Transverse colon (tissue), 4 donors: Measurements from ENCODE around the gene TMEM200C. TPM values are rescaled to one million over a fixed set of nuclear protein-coding genes. Genes with fewer than 3 reads are reported as not detected.

Source experiments
- DNase-seq: peaks from one replicate; pipeline ENCODE4 v3.0.0-alpha.2; 2019
- H3K27ac ChIP-seq, 4 donors: fragments of 200-600 bp; sonication (generic); 2 replicates each; pipeline ENCODE4 v1.5.1; 2016 to 2018; ENCODE audit warnings: inconsistent platforms in 4 of 4
- H3K27me3 ChIP-seq: fragments of 200-600 bp; sonication (generic); 2 replicates; pipeline ENCODE4 v1.5.1; 2017; ENCODE audit warnings: inconsistent platforms
- H3K36me3 ChIP-seq, 4 donors: fragments of 200-600 bp; sonication (generic); 2 replicates each; pipeline ENCODE4 v1.5.1; 2017 to 2019; ENCODE audit warnings: inconsistent platforms in 4 of 4
- H3K4me1 ChIP-seq, 4 donors: fragments of 200-600 bp; sonication (generic); 2 replicates each; pipeline ENCODE4 v1.5.1; 2017 to 2020; ENCODE audit warnings: inconsistent platforms in 4 of 4
- H3K4me3 ChIP-seq, 4 donors: fragments of 200-600 bp; sonication (generic); 1 replicate in 1 of 4; 2 replicates in 3 of 4; pipeline versions ENCODE4 v1.5.1 to v1.6.1; 2017 to 2019; ENCODE audit warnings: inconsistent platforms in 4 of 4
- H3K9me3 ChIP-seq, 2 donors: fragments of 200-600 bp; sonication (generic); 2 replicates each; pipeline ENCODE4 v1.5.1; 2017 to 2019; ENCODE audit warnings: inconsistent platforms in 2 of 2
- EP300 ChIP-seq: sonication (generic); formaldehyde crosslinking; IDR thresholded peaks from one replicate; pipeline ENCODE4 v1.6.1; 2017; ENCODE audit warnings: antibody characterized with exemption, low read depth
- POLR2A ChIP-seq: fragments of 450-650 bp; IDR thresholded peaks from one replicate; pipeline ENCODE4 v1.6.1; 2016; ENCODE audit warnings: antibody characterized with exemption, mild to moderate bottlenecking, moderate library complexity
- POLR2AphosphoS5 ChIP-seq, 3 donors: sonication (generic); formaldehyde crosslinking; IDR thresholded peaks; one replicate each; pipeline ENCODE4 v1.6.1; 2016; ENCODE audit warnings: antibody characterized with exemption in 3 of 3
- WGBS, 2 donors: methylation state at CpG; one replicate each; pipeline ENCODE4 v1.1.5; 2018; ENCODE audit warnings: low coverage in 1 of 2; 5-methylcytosine and 5-hydroxymethylcytosine counted together
- in situ Hi-C, 4 donors: fragments of 200-750 bp; cut with MboI; loops; one replicate each; pipeline versions ENCODE4 v1.15.0 to v1.15.1; 2017; ENCODE audit warnings: low sequenced_read_pairs in 3 of 4, low pct_ligation_motif_present in 1 of 4, low pct_unique_long_range_greater_than_20kb in 1 of 4
- intact Hi-C: fragments of 100-400 bp; cut with DNase I; formaldehyde crosslinking; loops from one replicate; pipeline ENCODE4 v1.15.1; 2023; ENCODE audit warnings: low total_unique reads
- total RNA-seq, 4 donors: library from RNA; depleted of rRNA; stranded (reverse); fragments of >200 nt; gene quantifications; one replicate each; pipeline ENCODE4 v1.1.0, GENCODE V29; 2016
- TF ChIP-seq, protein P1 (sequence below), 5 experiments: fragments of 200-600 bp in 3 of 5; fragments of 450-650 bp in 2 of 5; sonication (generic) in 3 of 5; IDR thresholded peaks; 1 replicate in 2 of 5; 2 replicates in 3 of 5; pipeline ENCODE4 v1.5.1; 2016 to 2017; ENCODE audit warnings: antibody characterized with exemption in 5 of 5, inconsistent platforms in 3 of 5, mild to moderate bottlenecking in 2 of 5, moderate library complexity in 1 of 5

Gene TMEM200C
- total RNA-seq, result 1 to 10 TPM in 1 of 4 donors, under 1 TPM in 3; 0.14 to 3.7 (median 0.58) TPM

DNA sequence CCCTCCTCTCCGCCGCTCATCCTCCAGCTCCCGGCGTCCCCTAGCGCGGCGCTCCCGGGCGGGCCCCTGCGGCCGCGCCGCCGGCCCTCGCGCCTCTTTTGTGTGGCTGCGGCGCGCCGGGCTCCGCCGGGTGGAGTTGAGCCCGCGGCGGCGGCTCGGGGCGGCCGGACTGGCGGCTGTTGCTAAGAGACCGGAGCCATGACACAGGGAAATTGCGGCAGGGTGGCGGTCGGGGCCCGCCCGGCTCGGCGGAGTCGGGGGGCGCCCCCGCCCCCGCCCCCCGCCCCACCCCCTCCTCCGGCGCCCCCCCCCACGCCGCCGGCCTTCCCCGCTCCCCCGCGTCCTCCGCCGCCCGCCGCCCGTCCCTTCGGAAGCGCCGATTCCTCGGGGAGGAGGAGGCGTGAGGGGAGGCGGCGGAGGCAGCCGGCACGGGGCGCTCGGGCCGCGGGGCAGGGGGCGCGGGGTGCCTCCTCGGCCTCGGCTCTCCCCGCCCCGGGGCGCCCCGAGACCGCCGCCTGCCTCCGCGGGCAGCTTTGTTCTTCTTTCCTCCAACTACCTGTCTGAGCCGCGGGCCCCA, at the start of gene TMEM200C:
TSS of gene TMEM200C (minus strand) at position 224 of the 577 bp plus-strand sequence. CDS start 3,459 bp downstream, outside the sequence.
- TF ChIP-seq POLR2A, result no peak
- no peak for TF ChIP-seq POLR2AphosphoS5 (IDR thresholded peaks at IDR 0.05)
- no peak for TF ChIP-seq EP300
- TF ChIP-seq, protein P1, sequence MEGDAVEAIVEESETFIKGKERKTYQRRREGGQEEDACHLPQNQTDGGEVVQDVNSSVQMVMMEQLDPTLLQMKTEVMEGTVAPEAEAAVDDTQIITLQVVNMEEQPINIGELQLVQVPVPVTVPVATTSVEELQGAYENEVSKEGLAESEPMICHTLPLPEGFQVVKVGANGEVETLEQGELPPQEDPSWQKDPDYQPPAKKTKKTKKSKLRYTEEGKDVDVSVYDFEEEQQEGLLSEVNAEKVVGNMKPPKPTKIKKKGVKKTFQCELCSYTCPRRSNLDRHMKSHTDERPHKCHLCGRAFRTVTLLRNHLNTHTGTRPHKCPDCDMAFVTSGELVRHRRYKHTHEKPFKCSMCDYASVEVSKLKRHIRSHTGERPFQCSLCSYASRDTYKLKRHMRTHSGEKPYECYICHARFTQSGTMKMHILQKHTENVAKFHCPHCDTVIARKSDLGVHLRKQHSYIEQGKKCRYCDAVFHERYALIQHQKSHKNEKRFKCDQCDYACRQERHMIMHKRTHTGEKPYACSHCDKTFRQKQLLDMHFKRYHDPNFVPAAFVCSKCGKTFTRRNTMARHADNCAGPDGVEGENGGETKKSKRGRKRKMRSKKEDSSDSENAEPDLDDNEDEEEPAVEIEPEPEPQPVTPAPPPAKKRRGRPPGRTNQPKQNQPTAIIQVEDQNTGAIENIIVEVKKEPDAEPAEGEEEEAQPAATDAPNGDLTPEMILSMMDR (IDR thresholded peaks at IDR 0.05), result no peak
- intact Hi-C loops (no loop called here), in situ Hi-C loops (loop anchor here (25.0 kb wide), 3 partner anchors 592 to 992 kb away; no protein-coding TSS in a partner anchor)
- H3K36me3 ChIP-seq, result no peaks in the 10 kb centered on the region
- 8% methylated on average over 21 of the region's 83 CpGs; no CpG with 5 or more reads in 1 of the 2 donors for WGBS, 2 donors
- DNase-seq, result no peak
- H3K27ac ChIP-seq, result peak within 1 kb of the TSS; percentile 26 to 61 (median 43)
- peak within 1 kb of the TSS; percentile 26 to 51 (median 31) for H3K4me3 ChIP-seq
- H3K9me3 ChIP-seq, result no peaks in the 10 kb centered on the region
- H3K27me3 ChIP-seq, result peaks cover 96% of the 10 kb centered on the region
- peaks cover 0 to 14% (median 11%) of the 10 kb centered on the region in 4 donors for H3K4me1 ChIP-seq

DNA sequence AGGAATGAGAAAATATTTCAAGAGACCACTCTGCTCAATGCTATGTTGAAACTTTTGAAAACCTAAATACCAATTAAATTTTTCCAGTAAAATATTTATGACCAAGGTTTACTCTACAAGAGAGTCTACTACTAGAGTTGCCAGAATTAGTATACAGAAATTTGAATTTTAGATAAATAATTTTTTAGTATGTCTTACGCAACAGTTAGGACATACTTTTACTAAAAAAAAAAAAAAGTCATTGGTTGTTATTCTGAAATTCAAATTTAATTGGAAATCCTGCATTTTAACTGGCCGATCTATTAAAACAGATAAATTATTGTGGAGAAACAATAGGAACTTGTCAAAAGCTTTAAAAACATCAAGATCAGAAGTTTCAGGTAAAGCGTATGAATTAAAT, 49.1 kb upstream of the TMEM200C start:
- Histone ChIP-seq H3K36me3 (no peaks in the 10 kb centered on the region), H3K9me3 (no peaks in the 10 kb centered on the region), H3K4me1 (no peaks in the 10 kb centered on the region), H3K27ac (no peak overlapping the region), H3K4me3 (no peak overlapping the region), H3K27me3 (no peaks in the 10 kb centered on the region)
- TF ChIP-seq EP300 (no peak), POLR2A (no peak), POLR2AphosphoS5 (IDR thresholded peaks at IDR 0.05) (no peak)
- TF ChIP-seq, protein P1 (IDR thresholded peaks at IDR 0.05), result no peak
- DNase-seq, result no peak
- 91 to 94% methylated on average over 3 of the region's 3 CpGs for WGBS, 2 donors
- intact Hi-C loops, result no loop called here
- in situ Hi-C loops, result no loop called here

DNA sequence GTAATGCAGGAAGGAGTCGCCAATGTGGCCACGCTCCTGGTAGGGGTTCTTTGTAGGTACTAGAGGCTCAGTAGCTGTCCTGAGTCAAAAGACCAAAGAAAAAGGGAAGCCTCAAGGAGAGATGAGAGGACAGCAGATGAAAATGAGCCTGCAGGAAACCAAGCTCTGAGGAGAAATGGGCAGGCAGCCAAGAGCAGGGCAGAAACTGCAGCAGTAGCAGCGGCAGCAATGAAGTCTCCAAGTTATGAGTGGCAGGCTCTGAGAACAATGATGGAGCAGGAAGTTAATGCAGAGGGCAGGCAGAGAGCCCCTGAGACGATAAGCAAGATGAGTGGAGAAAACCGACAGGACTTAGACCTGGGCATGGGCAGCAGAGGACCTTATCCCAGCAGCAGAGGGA, 48.2 kb upstream of the TMEM200C start:
- DNase-seq, result no peak
- in situ Hi-C loops, result no loop called here
- H3K9me3 ChIP-seq, result no peaks in the 10 kb centered on the region
- no peak overlapping the region for H3K27ac ChIP-seq
- no peak for TF ChIP-seq POLR2AphosphoS5 (IDR thresholded peaks at IDR 0.05)
- no peak for TF ChIP-seq EP300
- no peak for TF ChIP-seq POLR2A
- intact Hi-C loops, result no loop called here
- no peaks in the 10 kb centered on the region for H3K4me1 ChIP-seq
- no peaks in the 10 kb centered on the region for H3K27me3 ChIP-seq
- no peaks in the 10 kb centered on the region for H3K36me3 ChIP-seq
- no peak overlapping the region for H3K4me3 ChIP-seq
- WGBS, 2 donors, result 43 to 65% methylated on average over 5 of the region's 5 CpGs

DNA sequence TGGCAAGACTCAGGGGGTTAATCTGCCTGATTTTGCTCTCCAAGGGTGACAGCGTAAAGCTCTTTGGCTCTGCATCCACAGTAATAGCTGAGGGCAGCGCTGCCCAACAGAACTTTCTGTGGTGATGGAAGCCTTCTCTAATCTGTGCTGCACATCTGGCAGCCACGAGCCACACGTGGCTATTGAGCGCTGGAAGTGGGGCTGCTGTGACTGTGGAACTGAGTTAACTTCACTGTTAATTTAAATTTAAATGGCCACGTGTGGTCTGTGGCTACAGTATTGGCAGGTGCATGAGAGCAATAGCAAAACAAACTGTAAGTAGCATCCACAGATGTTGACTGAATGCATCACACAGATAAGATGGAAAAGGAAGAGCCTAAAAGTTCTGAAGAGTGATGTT, 47.3 kb upstream of the TMEM200C start:
- Histone ChIP-seq H3K4me3 (no peak overlapping the region), H3K27me3 (no peaks in the 10 kb centered on the region), H3K4me1 (no peaks in the 10 kb centered on the region), H3K27ac (no peak overlapping the region), H3K36me3 (no peaks in the 10 kb centered on the region), H3K9me3 (no peaks in the 10 kb centered on the region)
- DNase-seq, result no peak
- intact Hi-C loops, result no loop called here
- 20 to 56% methylated on average over 1 to 6 of the region's 6 CpGs for WGBS, 2 donors
- no peak for TF ChIP-seq POLR2A
- TF ChIP-seq, protein P1 (IDR thresholded peaks at IDR 0.05), result no peak
- no peak for TF ChIP-seq POLR2AphosphoS5 (IDR thresholded peaks at IDR 0.05)
- TF ChIP-seq EP300, result no peak
- in situ Hi-C loops, result no loop called here
